ENCODE results near the gene NRG2.

GRCh38 chr5:139925650-139926640 lies 117.2 kb downstream of the NRG2 start:
- no peak for TF ChIP-seq POLR2A (IDR thresholded peaks at IDR 0.05)
- TF ChIP-seq, protein P1, sequence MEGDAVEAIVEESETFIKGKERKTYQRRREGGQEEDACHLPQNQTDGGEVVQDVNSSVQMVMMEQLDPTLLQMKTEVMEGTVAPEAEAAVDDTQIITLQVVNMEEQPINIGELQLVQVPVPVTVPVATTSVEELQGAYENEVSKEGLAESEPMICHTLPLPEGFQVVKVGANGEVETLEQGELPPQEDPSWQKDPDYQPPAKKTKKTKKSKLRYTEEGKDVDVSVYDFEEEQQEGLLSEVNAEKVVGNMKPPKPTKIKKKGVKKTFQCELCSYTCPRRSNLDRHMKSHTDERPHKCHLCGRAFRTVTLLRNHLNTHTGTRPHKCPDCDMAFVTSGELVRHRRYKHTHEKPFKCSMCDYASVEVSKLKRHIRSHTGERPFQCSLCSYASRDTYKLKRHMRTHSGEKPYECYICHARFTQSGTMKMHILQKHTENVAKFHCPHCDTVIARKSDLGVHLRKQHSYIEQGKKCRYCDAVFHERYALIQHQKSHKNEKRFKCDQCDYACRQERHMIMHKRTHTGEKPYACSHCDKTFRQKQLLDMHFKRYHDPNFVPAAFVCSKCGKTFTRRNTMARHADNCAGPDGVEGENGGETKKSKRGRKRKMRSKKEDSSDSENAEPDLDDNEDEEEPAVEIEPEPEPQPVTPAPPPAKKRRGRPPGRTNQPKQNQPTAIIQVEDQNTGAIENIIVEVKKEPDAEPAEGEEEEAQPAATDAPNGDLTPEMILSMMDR (IDR thresholded peaks at IDR 0.05) = no peak

Data from thyroid gland (tissue), 4 donors.